OCI-LY3 (cell line): ENCODE results near the gene RNU2-63P.

ENCODE experiments used
- H2AFZ ChIP-seq: fragments of 200-600, 300-600 bp; shearing (Covaris generic); 2 replicates; pipeline ENCODE4 v1.6.0; 2014; ENCODE audit warnings: antibody characterized with exemption, low read depth, low read length
- H3K27ac ChIP-seq: fragments of 200-600, 300-600 bp; sonication (generic); 2 replicates; pipeline ENCODE4 v1.5.1; 2014; ENCODE audit warnings: mild to moderate bottlenecking, low read length, moderate library complexity, mixed read lengths
- H3K27me3 ChIP-seq: fragments of 200-600, 300-600 bp; sonication (generic); 2 replicates; pipeline ENCODE4 v1.6.1; 2014; ENCODE audit warnings: low read depth, low read length, mixed read lengths
- H3K36me3 ChIP-seq: fragments of 200-600, 300-600 bp; sonication (generic); replicated peaks from 2 replicates; pipeline ENCODE3; 2014; ENCODE audit warnings: low read depth, low read length, mixed read lengths
- H3K4me1 ChIP-seq: fragments of 300-600, 200-600 bp; sonication (generic); 2 replicates; pipeline ENCODE4 v1.6.1; 2014; ENCODE audit warnings: low read length, mixed read lengths
- H3K4me2 ChIP-seq: fragments of 200-600, 300-600 bp; sonication (generic); 2 replicates; pipeline ENCODE4 v1.6.1; 2014; ENCODE audit warnings: low read length, mixed read lengths
- H3K4me3 ChIP-seq: fragments of 300-600, 200-600 bp; sonication (generic); 2 replicates; pipeline ENCODE4 v1.5.1; 2014; ENCODE audit warnings: antibody characterized with exemption, mild to moderate bottlenecking, low read length, moderate library complexity
- H3K79me2 ChIP-seq: fragments of 300-600, 200-600 bp; shearing (Covaris generic); 2 replicates; pipeline ENCODE4 v1.6.1; 2014; ENCODE audit warnings: mild to moderate bottlenecking, low read length, mixed read lengths
- H3K9ac ChIP-seq: fragments of 300-600, 200-600 bp; shearing (Covaris generic); 2 replicates; pipeline ENCODE4 v1.6.0; 2014; ENCODE audit warnings: mild to moderate bottlenecking, low read length, moderate library complexity
- H3K9me3 ChIP-seq: fragments of 200-600, 300-600 bp; shearing (Covaris generic); 2 replicates; pipeline ENCODE4 v1.6.1; 2014; ENCODE audit warnings: low read length, mixed read lengths; ENCODE audit not compliant: insufficient read depth
- H4K20me1 ChIP-seq: fragments of 200-600, 300-600 bp; sonication (generic); 2 replicates; pipeline ENCODE4 v1.6.1; 2016; ENCODE audit warnings: low read length, mixed read lengths; ENCODE audit not compliant: insufficient read depth
- CTCF ChIP-seq: fragments of 200-600, 300-600 bp; sonication (generic); IDR thresholded peaks from 2 replicates; pipeline ENCODE4 v1.5.1; 2014; ENCODE audit warnings: antibody characterized with exemption, low read length, low read depth
- EZH2phosphoT487 ChIP-seq: fragments of 200-600 bp; shearing (Covaris generic); IDR thresholded peaks from 2 replicates; pipeline ENCODE4 v1.6.1; 2018; ENCODE audit warnings: antibody characterized with exemption, mixed run types, low read depth

The RNU2-63P gene

GRCh38 chr2:88011011-88011410 lies 5.3 kb downstream of the RNU2-63P start:
- no peak overlapping the region for H3K9ac ChIP-seq
- peaks cover 8% of the 10 kb centered on the region; the same call in 1 of the 2 replicates for H3K4me1 ChIP-seq
- TF ChIP-seq EZH2phosphoT487 (no peak), CTCF (no peak)
- H4K20me1 ChIP-seq, result no peaks in the 10 kb centered on the region
- no peak overlapping the region for H2AFZ ChIP-seq
- H3K27ac ChIP-seq, result no peak overlapping the region
- H3K4me3 ChIP-seq, result no peak overlapping the region
- no peaks in the 10 kb centered on the region for H3K79me2 ChIP-seq
- H3K36me3 ChIP-seq, result no peaks in the 10 kb centered on the region
- no peaks in the 10 kb centered on the region for H3K9me3 ChIP-seq
- no peaks in the 10 kb centered on the region for H3K27me3 ChIP-seq
- H3K4me2 ChIP-seq, result no peak overlapping the region

- Histone ChIP-seq H3K27ac (no peak overlapping the region), H3K9ac (no peak overlapping the region), H3K27me3 (no peaks in the 10 kb centered on the region), H2AFZ (no peak overlapping the region), H4K20me1 (no peaks in the 10 kb centered on the region), H3K36me3 (no peaks in the 10 kb centered on the region), H3K9me3 (no peaks in the 10 kb centered on the region), H3K79me2 (no peaks in the 10 kb centered on the region), H3K4me3 (no peak overlapping the region), H3K4me1 (no peaks in the 10 kb centered on the region), H3K4me2 (no peak overlapping the region)
- TF ChIP-seq CTCF (peak; percentile 25; the same call in 1 of the 2 replicates), EZH2phosphoT487 (no peak)
Observed at GRCh38 chr2:88010136-88010535, 6.2 kb downstream of the RNU2-63P start.

GRCh38 chr2:88006912-88007439 lies 9.4 kb downstream of the RNU2-63P start:
- Histone ChIP-seq H4K20me1 (no peaks in the 10 kb centered on the region), H3K9ac (no peak overlapping the region), H3K36me3 (no peaks in the 10 kb centered on the region), H3K4me2 (no peak overlapping the region), H3K9me3 (no peaks in the 10 kb centered on the region), H3K4me1 (no peaks in the 10 kb centered on the region), H3K79me2 (no peaks in the 10 kb centered on the region), H3K27me3 (no peaks in the 10 kb centered on the region), H2AFZ (no peak overlapping the region), H3K27ac (no peak overlapping the region), H3K4me3 (no peak overlapping the region)
- TF ChIP-seq EZH2phosphoT487 (no peak), CTCF (no peak)

GRCh38 chr2:88005776-88006175 lies 10.6 kb downstream of the RNU2-63P start:
- TF ChIP-seq CTCF, result no peak
- TF ChIP-seq EZH2phosphoT487, result no peak
- no peak overlapping the region for H3K4me2 ChIP-seq

More at GRCh38 chr2:88005776-88006175, 10.6 kb downstream of the RNU2-63P start:
- Histone ChIP-seq H4K20me1 (no peaks in the 10 kb centered on the region), H3K27ac (no peak overlapping the region), H3K4me3 (no peak overlapping the region), H3K79me2 (no peaks in the 10 kb centered on the region), H3K4me1 (peaks cover 5% of the 10 kb centered on the region), H2AFZ (no peak overlapping the region), H3K9ac (no peak overlapping the region), H3K27me3 (no peaks in the 10 kb centered on the region), H3K36me3 (no peaks in the 10 kb centered on the region), H3K9me3 (no peaks in the 10 kb centered on the region)
